ENCODE data around the gene ZNF211. TPM values are rescaled to one million over a fixed set of nuclear protein-coding genes. Genes with fewer than 3 reads are reported as not detected.
A peak's percentile ranks its signal among the peaks of the same experiment; 100 is the strongest.

Gene ZNF211
- total and polyA plus RNA-seq, 9 of the 15 experiments (the other 6 are each of a cell fraction or from before 2014, with no cell fraction given): 1.3 to 11.6 (median 4.5) TPM

DNA sequence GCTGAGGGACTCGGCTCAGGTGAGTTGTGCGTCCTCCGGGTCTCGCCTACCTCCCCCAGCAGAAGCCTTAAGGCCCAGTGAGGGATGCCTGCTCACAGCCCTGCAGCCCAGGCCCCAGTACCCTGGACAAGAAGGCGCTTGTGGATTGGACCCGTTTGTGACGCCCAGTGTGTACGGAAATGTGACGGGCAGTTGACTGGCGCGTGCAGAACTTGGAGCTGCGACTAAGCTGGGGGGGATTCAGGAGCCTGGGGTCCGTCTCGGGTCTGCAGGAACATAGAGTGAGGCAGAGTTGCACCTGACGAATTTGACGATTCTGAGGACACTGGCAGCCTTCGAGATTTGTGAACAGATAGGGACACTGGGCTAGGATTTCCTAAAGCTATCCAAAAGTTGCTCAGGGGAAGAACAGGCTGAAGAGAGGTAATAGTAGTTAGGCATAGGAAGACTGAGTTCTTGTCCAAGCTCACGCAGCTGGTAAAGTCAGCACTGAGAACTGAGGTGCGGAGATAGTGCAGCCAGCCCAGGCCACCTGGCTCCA lies 49.3 kb downstream of the ZNF211 start:
- peaks cover 51% of the 10 kb centered on the region for H3K79me2 ChIP-seq (ENCODE audit: control insufficient read depth, insufficient read depth, low read length)
- DNase-seq (ENCODE audit: extremely low read depth in 1 of 4, low spot score in 3 of 4) (no peak), ATAC-seq (peak; percentile 5), FAIRE-seq (peak; percentile 6)
- ChIA-PET POLR2A (interaction anchor here (0.8 to 1.3 kb wide), 7 partner anchors 10 to 499 kb away, joined by 3 to 5 read pairs (median 3); partner anchors contain the start of gene ZNF586), CTCF (ENCODE audit: low intra/inter-chr PET ratio) (no interaction called here)
- H3K4me2 ChIP-seq (ENCODE audit: insufficient read depth, low read length): peak overlapping the region; percentile 88
- peak overlapping the region; percentile 79 for H2AFZ ChIP-seq (ENCODE audit: low read depth, low read length)
- H3K9me3 ChIP-seq (replicated peaks; ENCODE audit: control insufficient read depth, insufficient read depth, low read depth, low read length): peaks cover 52% of the 10 kb centered on the region
- peaks cover 44% of the 10 kb centered on the region for H3K36me3 ChIP-seq (ENCODE audit: control insufficient read depth, insufficient read depth, low read length)
- BruUV-seq (replicated peaks): TSS peak; percentile 52
- H3K4me3 ChIP-seq: peak overlapping the region; percentile 77
- in situ Hi-C loops (cut with MboI) (no loop called here), intact Hi-C loops (cut with micrococcal nuclease) (no loop called here)
- H3K27ac ChIP-seq (ENCODE audit: extremely low read depth, low read depth, low read length): peak overlapping the region; percentile 80
- no peaks in the 10 kb centered on the region for H3K9me1 ChIP-seq (ENCODE audit: control insufficient read depth, insufficient read depth, low read length)
- WGBS (ENCODE audit: insufficient coverage, low coverage, missing lambda C conversion rate): 3% methylated on average over 19 of the region's 19 CpGs
- H3K9ac ChIP-seq (ENCODE audit: insufficient read depth in 1 of 2, low read depth in 2 of 2, low read length in 2 of 2): peak overlapping the region; percentile 81 to 91
- H3K27me3 ChIP-seq (ENCODE audit: control insufficient read depth in 2 of 2, insufficient read depth in 2 of 2, low read length in 2 of 2): no peaks in the 10 kb centered on the region
- no peaks in the 10 kb centered on the region for H4K20me1 ChIP-seq (replicated peaks; ENCODE audit: control insufficient read depth, insufficient read depth, low read length)
- peaks cover 6 to 9% of the 10 kb centered on the region in 2 experiments; a peak in 4 of 5 replicates for H3K4me1 ChIP-seq (replicated peaks in 1 of 2; ENCODE audit: control insufficient read depth in 2 of 2, insufficient read depth in 2 of 2, low read length in 2 of 2)
- TF ChIP-seq STAT5B (CRISPR knock-in tag; IDR thresholded peaks at IDR 0.05) (no peak), MAZ (CRISPR knock-in tag; conservative IDR thresholded peaks at IDR 0.05 in 1 of 2, IDR thresholded peaks at IDR 0.05 in 1 of 2) (no peak), MIER1 (IDR thresholded peaks at IDR 0.05; ENCODE audit: low read depth) (no peak), ZNF354B (CRISPR knock-in tag; IDR thresholded peaks at IDR 0.05) (no peak), NFYB (IDR thresholded peaks at IDR 0.05; ENCODE audit: extremely low read depth, insufficient read length) (no peak), SMAD1 (IDR thresholded peaks at IDR 0.05; ENCODE audit: low read depth, low read length, partially characterized antibody) (no peak), KAT8 (IDR thresholded peaks at IDR 0.05; ENCODE audit: low read depth) (no peak), E2F3 (CRISPR knock-in tag; IDR thresholded peaks at IDR 0.05) (no peak), CCNT2 (IDR thresholded peaks at IDR 0.05; ENCODE audit: borderline replicate concordance, extremely low read depth, insufficient read length, low read depth, low read length) (no peak), CC2D1A (IDR thresholded peaks at IDR 0.05) (no peak), EZH2 (IDR thresholded peaks at IDR 0.05; ENCODE audit: borderline replicate concordance, low read depth, low read length) (no peak)
- TF ChIP-seq, protein P1, sequence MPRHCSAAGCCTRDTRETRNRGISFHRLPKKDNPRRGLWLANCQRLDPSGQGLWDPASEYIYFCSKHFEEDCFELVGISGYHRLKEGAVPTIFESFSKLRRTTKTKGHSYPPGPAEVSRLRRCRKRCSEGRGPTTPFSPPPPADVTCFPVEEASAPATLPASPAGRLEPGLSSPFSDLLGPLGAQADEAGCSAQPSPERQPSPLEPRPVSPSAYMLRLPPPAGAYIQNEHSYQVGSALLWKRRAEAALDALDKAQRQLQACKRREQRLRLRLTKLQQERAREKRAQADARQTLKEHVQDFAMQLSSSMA (CRISPR knock-in tag; IDR thresholded peaks at IDR 0.05): no peak
- TF ChIP-seq, protein P2, sequence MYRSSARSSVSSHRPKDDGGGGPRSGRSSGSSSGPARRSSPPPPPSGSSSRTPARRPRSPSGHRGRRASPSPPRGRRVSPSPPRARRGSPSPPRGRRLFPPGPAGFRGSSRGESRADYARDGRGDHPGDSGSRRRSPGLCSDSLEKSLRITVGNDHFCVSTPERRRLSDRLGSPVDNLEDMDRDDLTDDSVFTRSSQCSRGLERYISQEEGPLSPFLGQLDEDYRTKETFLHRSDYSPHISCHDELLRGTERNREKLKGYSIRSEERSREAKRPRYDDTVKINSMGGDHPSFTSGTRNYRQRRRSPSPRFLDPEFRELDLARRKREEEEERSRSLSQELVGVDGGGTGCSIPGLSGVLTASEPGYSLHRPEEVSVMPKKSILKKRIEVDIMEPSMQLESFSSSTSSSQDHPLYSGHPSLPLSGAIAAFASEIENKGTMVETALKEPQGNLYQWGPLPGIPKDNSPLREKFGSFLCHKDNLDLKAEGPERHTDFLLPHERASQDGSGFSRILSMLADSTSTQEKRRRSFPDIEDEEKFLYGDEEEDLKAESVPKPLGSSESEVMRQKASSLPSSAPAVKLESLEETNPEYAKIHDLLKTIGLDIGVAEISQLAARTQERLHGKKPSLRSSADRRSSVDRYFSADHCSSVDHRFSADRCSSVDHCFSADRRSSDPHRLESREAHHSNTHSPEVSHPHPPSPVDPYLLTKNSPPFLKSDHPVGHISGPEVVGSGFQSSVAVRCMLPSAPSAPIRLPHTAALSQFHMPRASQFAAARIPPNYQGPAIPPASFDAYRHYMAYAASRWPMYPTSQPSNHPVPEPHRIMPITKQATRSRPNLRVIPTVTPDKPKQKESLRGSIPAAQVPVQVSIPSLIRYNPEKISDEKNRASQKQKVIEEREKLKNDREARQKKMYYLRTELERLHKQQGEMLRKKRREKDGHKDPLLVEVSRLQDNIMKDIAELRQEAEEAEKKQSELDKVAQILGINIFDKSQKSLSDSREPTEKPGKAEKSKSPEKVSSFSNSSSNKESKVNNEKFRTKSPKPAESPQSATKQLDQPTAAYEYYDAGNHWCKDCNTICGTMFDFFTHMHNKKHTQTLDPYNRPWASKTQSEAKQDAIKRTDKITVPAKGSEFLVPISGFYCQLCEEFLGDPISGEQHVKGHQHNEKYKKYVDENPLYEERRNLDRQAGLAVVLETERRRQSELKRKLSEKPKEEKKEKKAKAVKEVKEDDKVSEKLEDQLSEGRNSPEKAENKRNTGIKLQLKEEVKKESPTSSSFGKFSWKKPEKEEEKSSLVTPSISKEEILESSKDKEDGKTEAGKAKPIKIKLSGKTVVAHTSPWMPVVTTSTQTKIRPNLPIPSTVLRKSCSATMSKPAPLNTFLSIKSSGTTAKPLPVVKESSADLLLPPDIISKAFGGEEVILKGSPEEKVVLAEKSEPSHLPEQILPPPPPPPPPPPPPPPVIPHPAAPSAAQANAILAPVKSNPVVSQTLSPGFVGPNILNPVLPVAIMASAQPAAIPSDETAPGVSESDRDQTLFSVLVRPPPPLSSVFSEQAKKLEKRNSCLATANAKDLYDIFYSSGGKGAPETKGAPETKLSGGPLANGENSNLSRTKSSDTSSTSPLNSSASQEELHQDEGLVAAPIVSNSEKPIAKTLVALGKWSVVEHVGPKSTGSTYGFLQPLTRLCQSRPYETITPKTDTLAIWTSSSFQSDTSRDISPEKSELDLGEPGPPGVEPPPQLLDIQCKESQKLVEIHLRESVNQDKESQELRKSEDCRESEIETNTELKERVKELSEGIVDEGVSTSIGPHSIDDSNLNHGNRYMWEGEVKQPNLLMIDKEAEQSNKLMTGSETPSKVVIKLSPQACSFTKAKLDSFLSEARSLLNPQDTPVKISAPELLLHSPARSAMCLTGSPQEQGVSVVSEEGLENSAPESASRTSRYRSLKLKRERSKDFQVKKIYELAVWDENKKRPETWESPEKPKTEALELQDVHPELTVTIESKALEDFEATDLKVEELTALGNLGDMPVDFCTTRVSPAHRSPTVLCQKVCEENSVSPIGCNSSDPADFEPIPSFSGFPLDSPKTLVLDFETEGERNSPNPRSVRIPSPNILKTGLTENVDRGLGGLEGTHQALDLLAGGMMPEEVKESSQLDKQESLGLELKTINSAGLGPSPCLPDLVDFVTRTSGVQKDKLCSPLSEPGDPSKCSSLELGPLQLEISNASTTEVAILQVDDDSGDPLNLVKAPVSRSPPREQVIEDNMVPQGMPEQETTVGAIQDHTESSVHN (IDR thresholded peaks at IDR 0.05; ENCODE audit: borderline replicate concordance in 1 of 2, low read depth in 1 of 2): no peak

Data from K562 (cell line).